Nephron progenitor cell (in vitro differentiated cells): ENCODE results near the gene SLC22A7.

Experiments
- DNase-seq: peaks from one replicate; pipeline ENCODE4 v3.0.0; 2021
- H3K27ac Mint-ChIP-seq: 2 replicates; pipeline ENCODE4 v1.8.0; 2021; ENCODE audit warnings: mild to moderate bottlenecking, moderate library complexity, mixed read lengths
- H3K27me3 Mint-ChIP-seq: 2 replicates; pipeline ENCODE4 v1.8.0; 2021; ENCODE audit warnings: mild to moderate bottlenecking, low read depth, mixed read lengths; ENCODE audit not compliant: poor library complexity
- H3K36me3 Mint-ChIP-seq: 2 replicates; pipeline ENCODE4 v1.8.0; 2021; ENCODE audit warnings: low read depth, mixed read lengths
- H3K4me1 Mint-ChIP-seq: 2 replicates; pipeline ENCODE4 v1.8.0; 2021; ENCODE audit warnings: mixed read lengths
- H3K4me3 Mint-ChIP-seq: 2 replicates; pipeline ENCODE4 v1.8.0; 2021; ENCODE audit warnings: mild to moderate bottlenecking, moderate library complexity, mixed read lengths
- H3K9me3 Mint-ChIP-seq: 2 replicates; pipeline ENCODE4 v1.8.0; 2021; ENCODE audit warnings: mild to moderate bottlenecking, moderate library complexity, mixed read lengths
- TF ChIP-seq, protein P1 (sequence below): fragments of 200-600 bp; sonication (generic); IDR thresholded peaks from 2 replicates; pipeline ENCODE4 v1.5.0; 2021; ENCODE audit warnings: antibody characterized with exemption

The SLC22A7 gene

DNA sequence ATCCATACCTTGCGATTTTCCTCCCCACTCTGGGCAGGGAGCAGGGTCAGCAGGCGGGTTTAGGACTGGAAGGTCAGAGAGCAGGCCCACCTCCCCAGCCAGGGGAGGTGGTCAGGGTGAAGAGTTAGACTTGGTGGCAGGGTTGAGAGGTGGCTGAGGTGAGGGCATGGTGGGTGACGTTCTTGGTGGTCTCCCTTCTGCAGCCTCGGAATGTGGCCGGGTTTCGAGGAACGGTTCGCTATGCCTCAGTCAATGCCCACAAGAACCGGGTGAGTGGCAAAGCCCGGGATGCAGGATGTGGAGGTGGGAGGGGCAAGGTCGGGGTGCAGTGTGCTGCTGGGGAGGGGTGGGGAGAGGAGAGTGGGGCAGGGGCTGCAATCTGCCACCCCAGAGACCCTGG, 43.2 kb upstream of the SLC22A7 start:
- no peak for DNase-seq
- Mint-ChIP-seq H3K27ac (no peak overlapping the region), H3K27me3 (peaks cover 34% of the 10 kb centered on the region), H3K9me3 (no peaks in the 10 kb centered on the region), H3K4me3 (no peak overlapping the region), H3K36me3 (no peaks in the 10 kb centered on the region), H3K4me1 (peaks cover 36% of the 10 kb centered on the region)
- TF ChIP-seq, protein P1, sequence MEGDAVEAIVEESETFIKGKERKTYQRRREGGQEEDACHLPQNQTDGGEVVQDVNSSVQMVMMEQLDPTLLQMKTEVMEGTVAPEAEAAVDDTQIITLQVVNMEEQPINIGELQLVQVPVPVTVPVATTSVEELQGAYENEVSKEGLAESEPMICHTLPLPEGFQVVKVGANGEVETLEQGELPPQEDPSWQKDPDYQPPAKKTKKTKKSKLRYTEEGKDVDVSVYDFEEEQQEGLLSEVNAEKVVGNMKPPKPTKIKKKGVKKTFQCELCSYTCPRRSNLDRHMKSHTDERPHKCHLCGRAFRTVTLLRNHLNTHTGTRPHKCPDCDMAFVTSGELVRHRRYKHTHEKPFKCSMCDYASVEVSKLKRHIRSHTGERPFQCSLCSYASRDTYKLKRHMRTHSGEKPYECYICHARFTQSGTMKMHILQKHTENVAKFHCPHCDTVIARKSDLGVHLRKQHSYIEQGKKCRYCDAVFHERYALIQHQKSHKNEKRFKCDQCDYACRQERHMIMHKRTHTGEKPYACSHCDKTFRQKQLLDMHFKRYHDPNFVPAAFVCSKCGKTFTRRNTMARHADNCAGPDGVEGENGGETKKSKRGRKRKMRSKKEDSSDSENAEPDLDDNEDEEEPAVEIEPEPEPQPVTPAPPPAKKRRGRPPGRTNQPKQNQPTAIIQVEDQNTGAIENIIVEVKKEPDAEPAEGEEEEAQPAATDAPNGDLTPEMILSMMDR: no peak

- H3K27ac Mint-ChIP-seq: no peak overlapping the region
- H3K9me3 Mint-ChIP-seq: no peaks in the 10 kb centered on the region
- peaks cover 35% of the 10 kb centered on the region for H3K4me1 Mint-ChIP-seq
- H3K4me3 Mint-ChIP-seq: no peak overlapping the region
- H3K27me3 Mint-ChIP-seq: peaks cover 34% of the 10 kb centered on the region
- no peaks in the 10 kb centered on the region for H3K36me3 Mint-ChIP-seq
- TF ChIP-seq, protein P1: no peak
- no peak for DNase-seq
These were observed 42.5 kb upstream of the SLC22A7 start for GRCh38 chr6:43255408-43256054.

GRCh38 chr6:43256670-43257366, 41.2 kb upstream of the SLC22A7 start:
- Mint-ChIP-seq H3K4me1 (peaks cover 24% of the 10 kb centered on the region), H3K27ac (no peak overlapping the region), H3K9me3 (no peaks in the 10 kb centered on the region), H3K4me3 (no peak overlapping the region), H3K27me3 (peaks cover 27% of the 10 kb centered on the region), H3K36me3 (no peaks in the 10 kb centered on the region)
- DNase-seq: no peak
- TF ChIP-seq, protein P1: no peak

GRCh38 chr6:43257367-43258145, 40.5 kb upstream of the SLC22A7 start:
- no peak for DNase-seq
- H3K9me3 Mint-ChIP-seq: no peaks in the 10 kb centered on the region
- H3K4me1 Mint-ChIP-seq: peaks cover 24% of the 10 kb centered on the region
- peaks cover 25% of the 10 kb centered on the region for H3K27me3 Mint-ChIP-seq
- no peak overlapping the region for H3K4me3 Mint-ChIP-seq
- peak overlapping the region; percentile 52 for H3K27ac Mint-ChIP-seq
- TF ChIP-seq, protein P1: no peak
- no peaks in the 10 kb centered on the region for H3K36me3 Mint-ChIP-seq

DNA sequence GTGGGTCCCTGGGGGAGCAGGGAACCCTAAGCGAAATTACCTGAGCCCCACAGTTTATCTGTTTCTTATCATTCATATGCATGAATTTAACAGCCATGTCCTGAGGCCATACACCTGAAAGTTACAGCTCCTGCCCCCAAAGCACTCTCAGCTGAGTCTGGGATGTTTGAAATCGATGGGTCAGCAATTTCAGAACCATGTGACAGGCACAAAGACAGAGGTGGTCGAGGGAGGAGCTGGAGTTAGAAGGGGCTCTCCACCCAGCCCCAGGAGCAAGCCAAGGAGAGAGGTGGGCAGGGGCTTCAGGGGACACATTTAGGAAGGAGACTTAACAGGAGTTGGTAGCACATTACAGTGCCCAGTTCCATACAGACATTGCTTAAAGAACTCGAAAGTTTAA, 39.9 kb upstream of the SLC22A7 start:
- H3K4me3 Mint-ChIP-seq: no peak overlapping the region
- peak overlapping the region; percentile 52 for H3K27ac Mint-ChIP-seq
- H3K36me3 Mint-ChIP-seq: no peaks in the 10 kb centered on the region
- no peaks in the 10 kb centered on the region for H3K9me3 Mint-ChIP-seq
- H3K27me3 Mint-ChIP-seq: peaks cover 19% of the 10 kb centered on the region
- TF ChIP-seq, protein P1: no peak
- no peak for DNase-seq
- H3K4me1 Mint-ChIP-seq: peaks cover 24% of the 10 kb centered on the region
